Hepatocyte (in vitro differentiated cells): ENCODE results near the gene HS2ST1.

Source experiments
- CTCF ChIP-seq: fragments of 200-600 bp; sonication (generic); IDR thresholded peaks from 2 replicates; pipeline ENCODE4 v1.5.1; 2016; ENCODE audit warnings: antibody characterized with exemption, mild to moderate bottlenecking; ENCODE audit not compliant: poor library complexity
- EZH2 ChIP-seq: fragments of 200-600 bp; sonication (generic); IDR thresholded peaks from 2 replicates; pipeline ENCODE4 v1.6.1; 2016; ENCODE audit warnings: antibody characterized with exemption, mild to moderate bottlenecking, borderline replicate concordance
- EZH2phosphoT487 ChIP-seq: fragments of 200-600 bp; sonication (generic); IDR thresholded peaks from one replicate; pipeline ENCODE4 v1.6.1; 2018; ENCODE audit warnings: antibody characterized with exemption, mild to moderate bottlenecking, low read depth, moderate library complexity; ENCODE audit not compliant: unreplicated experiment, severe bottlenecking

- TF ChIP-seq CTCF (no peak), EZH2 (no peak), EZH2phosphoT487 (no peak)
These were observed 227.1 kb downstream of the HS2ST1 start for GRCh38 chr1:87141556-87141955.
